Esophagus squamous epithelium (tissue), 5 donors: ENCODE results near the gene FNDC11. TPM values are rescaled to one million over a fixed set of nuclear protein-coding genes. Genes with fewer than 3 reads are reported as not detected.

Experiments
- DNase-seq: peaks from one replicate; lab custom pipeline; 2025; lab: John Stamatoyannopoulos, UW
- H3K27ac ChIP-seq, 4 donors: fragments of 200-600 bp; sonication (generic); one replicate each; pipeline ENCODE4 v1.5.1; 2016 to 2019; ENCODE audit warnings: mild to moderate bottlenecking in 1 of 4
- H3K27me3 ChIP-seq, 4 donors: fragments of 200-600 bp; sonication (generic); 1 replicate in 3 of 4; 2 replicates in 1 of 4; pipeline versions ENCODE4 v1.5.1 to v1.6.0; 2017 to 2021; ENCODE audit warnings: antibody characterized with exemption in 1 of 4
- H3K36me3 ChIP-seq, 3 donors: fragments of 200-600 bp; sonication (generic); one replicate each; pipeline ENCODE4 v1.5.1; 2016 to 2019
- H3K4me1 ChIP-seq, 3 donors: fragments of 200-600 bp; sonication (generic); one replicate each; pipeline ENCODE4 v1.5.1; 2017 to 2019
- H3K4me3 ChIP-seq, 4 donors: fragments of 200-600 bp; sonication (generic); 1 replicate in 3 of 4; 2 replicates in 1 of 4; pipeline ENCODE4 v1.5.1; 2016 to 2019; ENCODE audit warnings: mild to moderate bottlenecking in 2 of 4, moderate library complexity in 1 of 4
- H3K9me3 ChIP-seq, 3 donors: fragments of 200-600 bp; sonication (generic); one replicate each; pipeline ENCODE4 v1.5.1; 2016 to 2019
- CTCF ChIP-seq, 6 experiments: fragments of 450-650 bp in 4 of 6; fragments of 200-600 bp in 2 of 6; sonication (generic) in 2 of 6; IDR thresholded peaks; one replicate each; pipeline ENCODE4 v1.5.1; 2016 to 2019; ENCODE audit warnings: antibody characterized with exemption in 6 of 6, mild to moderate bottlenecking in 4 of 6, moderate library complexity in 4 of 6
- POLR2A ChIP-seq, 4 donors: fragments of 450-650 bp; IDR thresholded peaks; one replicate each; pipeline ENCODE4 v1.6.1; 2017; ENCODE audit warnings: antibody characterized with exemption in 4 of 4, mild to moderate bottlenecking in 4 of 4, moderate library complexity in 3 of 4
- WGBS, 2 donors: methylation state at CpG; one replicate each; pipeline ENCODE4 v1.1.5; 2018; 5-methylcytosine and 5-hydroxymethylcytosine counted together
- intact Hi-C: fragments of 100-400 bp; cut with DNase I; formaldehyde crosslinking; loops from one replicate; pipeline ENCODE4 v1.15.0; 2022
- total RNA-seq, 4 donors: library from RNA; depleted of rRNA; stranded (reverse); fragments of >200 nt; gene quantifications; one replicate each; pipeline ENCODE4 v1.1.0, GENCODE V29; 2016
- donor health status: DM: yes; HTN: yes; CAD: no.

FNDC11 gene
- total RNA-seq, 4 donors from 2014 or later: under 0.01 TPM; not detected in 3

GRCh38 chr20:63540417-63541186 is 13.4 kb upstream of the FNDC11 start:
- Histone ChIP-seq H3K27ac (no peak overlapping the region), H3K4me3 (no peak overlapping the region), H3K36me3 (no peaks in the 10 kb centered on the region), H3K9me3 (no peaks in the 10 kb centered on the region), H3K27me3 (peaks cover 0 to 78% (median 0%) of the 10 kb centered on the region in 4 donors), H3K4me1 (peaks cover 14 to 81% (median 33%) of the 10 kb centered on the region in 3 donors)
- no peak for DNase-seq
- no peak for TF ChIP-seq CTCF (IDR thresholded peaks at IDR 0.05)
- TF ChIP-seq POLR2A (IDR thresholded peaks at IDR 0.05): no peak
- WGBS, 2 donors: 55% methylated on average over 2 of the region's 49 CpGs; no CpG with 5 or more reads in 1 of the 2 donors
- intact Hi-C loops: no loop called here

DNA sequence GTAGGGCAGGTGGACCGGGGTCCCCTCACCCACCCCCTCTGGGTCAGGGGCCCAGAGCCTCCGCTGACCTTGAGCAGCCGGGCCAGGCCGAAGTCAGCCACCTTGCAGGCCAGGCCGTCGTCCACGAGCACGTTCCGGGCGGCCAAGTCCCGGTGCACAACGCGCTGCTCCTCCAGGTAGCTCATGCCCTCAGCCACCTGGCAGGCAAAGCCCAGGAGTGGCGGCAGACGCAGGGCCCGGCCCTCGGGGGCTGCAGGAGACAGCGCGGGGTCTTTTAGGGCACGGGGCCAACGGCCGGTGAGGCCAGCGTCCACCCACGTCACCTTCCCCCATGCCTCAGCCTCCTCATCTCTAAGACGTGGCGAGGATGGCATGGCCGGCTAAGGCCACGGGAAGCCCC is 12.6 kb upstream of the FNDC11 start:
- Histone ChIP-seq H3K4me3 (no peak overlapping the region), H3K27ac (no peak overlapping the region), H3K4me1 (peaks cover 14 to 81% (median 33%) of the 10 kb centered on the region in 3 donors), H3K27me3 (peaks cover 0 to 82% (median 0%) of the 10 kb centered on the region in 4 donors), H3K9me3 (no peaks in the 10 kb centered on the region), H3K36me3 (no peaks in the 10 kb centered on the region)
- intact Hi-C loops: no loop called here
- no peak for DNase-seq
- WGBS, 2 donors: 83% methylated on average over 10 of the region's 28 CpGs; no CpG with 5 or more reads in 1 of the 2 donors
- TF ChIP-seq CTCF (IDR thresholded peaks at IDR 0.05) (no peak), POLR2A (IDR thresholded peaks at IDR 0.05) (no peak)

DNA sequence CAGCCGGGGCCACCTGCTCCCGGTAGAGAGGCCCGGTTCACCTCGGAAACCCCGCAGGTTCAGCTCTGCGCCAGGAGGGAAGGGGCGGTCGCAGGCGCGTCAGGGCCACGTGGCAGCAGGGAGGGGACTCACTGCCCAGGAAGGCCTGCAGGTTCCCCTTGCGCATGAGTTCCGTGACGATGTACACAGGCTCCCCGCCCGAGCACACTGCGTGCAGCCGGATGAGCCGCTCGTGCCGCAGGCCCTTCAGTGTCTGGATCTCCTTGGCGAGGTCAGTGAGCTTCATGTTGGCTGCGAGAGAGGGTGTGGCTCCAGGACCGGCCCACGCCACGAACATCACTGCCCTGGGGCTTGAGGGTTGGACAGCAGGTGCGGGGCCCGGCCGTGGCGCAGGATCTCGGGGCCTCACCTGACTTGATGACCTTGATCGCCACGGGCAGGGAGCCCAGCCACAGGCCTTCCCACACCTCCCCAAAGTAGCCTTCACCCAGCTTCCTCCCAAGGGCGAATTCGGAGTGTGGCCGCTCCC is 11.9 kb upstream of the FNDC11 start:
- Histone ChIP-seq H3K36me3 (no peaks in the 10 kb centered on the region), H3K27me3 (peaks cover 0 to 82% (median 0%) of the 10 kb centered on the region in 4 donors), H3K27ac (peak overlapping the region in 3 of 4 donors; percentile 5 to 39 (median 37)), H3K4me3 (peak overlapping the region in 1 of 4 donors; percentile 29), H3K4me1 (peaks cover 14 to 74% (median 33%) of the 10 kb centered on the region in 3 donors), H3K9me3 (no peaks in the 10 kb centered on the region)
- 73 to 74% methylated on average over 6 to 10 of the region's 36 CpGs for WGBS, 2 donors
- TF ChIP-seq CTCF (IDR thresholded peaks at IDR 0.05) (no peak), POLR2A (IDR thresholded peaks at IDR 0.05) (peak in 1 of 4 donors; percentile 41)
- intact Hi-C loops: no loop called here
- DNase-seq: no peak

DNA sequence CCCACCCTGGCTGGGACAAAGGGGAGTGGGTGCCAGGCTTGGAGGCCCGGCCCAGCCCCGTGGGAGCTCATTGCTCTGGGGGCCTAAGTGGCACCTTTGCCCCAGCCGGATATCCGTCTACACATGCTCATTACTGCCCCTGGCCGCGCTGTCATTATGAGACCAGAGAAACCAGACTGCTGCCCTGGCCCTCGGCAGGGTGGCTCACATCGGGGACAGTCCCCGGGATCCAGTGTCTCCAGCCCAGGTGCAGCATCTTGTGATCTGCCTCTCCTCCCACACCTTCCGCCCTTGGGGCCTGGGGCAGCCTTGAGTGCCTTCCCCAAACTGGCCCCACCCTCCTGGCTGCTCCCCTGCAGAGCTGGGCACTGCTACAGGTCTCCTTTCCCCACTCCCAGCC is 11.3 kb upstream of the FNDC11 start:
- H3K4me1 ChIP-seq: peaks cover 10 to 73% (median 28%) of the 10 kb centered on the region in 3 donors

More for the DNA sequence above, 11.3 kb upstream of the FNDC11 start:
- 33 to 48% methylated on average over 1 to 7 of the region's 10 CpGs for WGBS, 2 donors
- no peaks in the 10 kb centered on the region for H3K36me3 ChIP-seq
- no peaks in the 10 kb centered on the region for H3K9me3 ChIP-seq
- peak overlapping the region in 1 of 4 donors; percentile 29 for H3K4me3 ChIP-seq
- peaks cover 0 to 82% (median 0%) of the 10 kb centered on the region in 4 donors for H3K27me3 ChIP-seq
- no peak for TF ChIP-seq POLR2A (IDR thresholded peaks at IDR 0.05)
- no peak for TF ChIP-seq CTCF (IDR thresholded peaks at IDR 0.05)
- DNase-seq: no peak
- H3K27ac ChIP-seq: peak overlapping the region in 3 of 4 donors; percentile 5 to 39 (median 37)
- intact Hi-C loops: no loop called here
